K562 (cell line): ENCODE data around the gene COQ8B. TPM values are rescaled to one million over a fixed set of nuclear protein-coding genes. Genes with fewer than 3 reads are reported as not detected.

Source experiments
- ATAC-seq: fragments of 200-7000 bp; cut with Tn5 transposase; 3 replicates; pipeline ENCODE4 v1.9.1; 2020; ENCODE audit warnings: moderate library complexity
- BruUV-seq: library from RNA; stranded (reverse); fragments of 400-500 nt; replicated peaks from 2 replicates; lab custom pipeline; 2021; lab: Mats Ljungman, UMichigan
- CTCF ChIA-PET: fragments of 300-600 bp; formaldehyde crosslinking; extraction: SDS; loops from one replicate; lab custom pipeline; 2021; ENCODE audit warnings: low intra/inter-chr PET ratio; lab: Yijun Ruan, JAX
- POLR2A ChIA-PET: fragments of 300-600, 350-650 bp; sonication (Branson Sonifier 250); formaldehyde crosslinking; extraction: SDS; loops from one replicate; lab custom pipeline; 2021; ENCODE audit warnings: antibody characterized with exemption, inconsistent platforms; lab: Yijun Ruan, JAX
- DNase-seq, 4 experiments: peaks; one replicate each; pipeline versions ENCODE4 v3.0.0 to v3.0.0-alpha.2; 2011 to 2018; ENCODE audit warnings: low spot score in 3 of 4, mixed read lengths in 3 of 4; ENCODE audit errors: extremely low read depth in 1 of 4
- FAIRE-seq: peaks from 2 replicates; lab custom pipeline; 2011; peaks lifted over from hg19 to GRCh38; lab: Jason Lieb, UNC
- H2AFZ ChIP-seq: 2 replicates; pipeline ENCODE4 v1.6.0; 2011; ENCODE audit warnings: low read depth, low read length, control low read depth, inconsistent platforms
- H3K27ac ChIP-seq: fragments of 200-600 bp; 3 replicates; pipeline ENCODE4 v1.8.0; 2011; ENCODE audit warnings: low read depth, mild to moderate bottlenecking, control low read depth, inconsistent platforms, low read length, moderate library complexity, mixed read lengths; ENCODE audit errors: extremely low read depth
- H3K27me3 ChIP-seq, 2 experiments: fragments of 300-600 bp in 1 of 2; 2 replicates in 1 of 2; 3 replicates in 1 of 2; pipeline versions ENCODE4 v1.6.0 to v1.8.0; 2011; ENCODE audit warnings: inconsistent platforms in 2 of 2, low read length in 2 of 2, mild to moderate bottlenecking in 1 of 2, mixed read lengths in 1 of 2, moderate library complexity in 1 of 2; ENCODE audit not compliant: control insufficient read depth in 2 of 2, insufficient read depth in 2 of 2
- H3K36me3 ChIP-seq: fragments of 300-600 bp; 3 replicates; pipeline ENCODE4 v1.8.0; 2011; ENCODE audit warnings: mild to moderate bottlenecking, low read length, inconsistent platforms; ENCODE audit not compliant: control insufficient read depth, insufficient read depth
- H3K4me1 ChIP-seq, 2 experiments: fragments of 200-600 bp in 1 of 2; replicated peaks in 1 of 2; 2 replicates in 1 of 2; 3 replicates in 1 of 2; pipeline versions ENCODE4 v1.5.1 to v1.8.0; 2011; ENCODE audit warnings: inconsistent platforms in 2 of 2, low read length in 2 of 2, mild to moderate bottlenecking in 1 of 2, mixed read lengths in 1 of 2, moderate library complexity in 1 of 2; ENCODE audit not compliant: control insufficient read depth in 2 of 2, insufficient read depth in 2 of 2
- H3K4me2 ChIP-seq: 2 replicates; pipeline ENCODE4 v1.6.1; 2011; ENCODE audit warnings: low read length, control low read depth, inconsistent platforms, mixed read lengths; ENCODE audit not compliant: insufficient read depth
- H3K4me3 ChIP-seq: fragments of 200-600 bp; sonication (generic), shearing (Covaris generic); 2 replicates; pipeline ENCODE4 v1.5.1; 2016; ENCODE audit warnings: control low read depth, inconsistent platforms
- H3K79me2 ChIP-seq: fragments of 200-600 bp; 3 replicates; pipeline ENCODE4 v1.8.0; 2011; ENCODE audit warnings: low read length, inconsistent platforms; ENCODE audit not compliant: control insufficient read depth, insufficient read depth
- H3K9ac ChIP-seq, 2 experiments: 2 replicates each; pipeline versions ENCODE4 v1.6.0 to v1.6.1; 2011; ENCODE audit warnings: low read depth in 2 of 2, low read length in 2 of 2, control low read depth in 1 of 2, inconsistent platforms in 1 of 2, mild to moderate bottlenecking in 1 of 2, mixed read lengths in 1 of 2; ENCODE audit not compliant: insufficient read depth in 1 of 2
- H3K9me1 ChIP-seq: one replicate; pipeline ENCODE4 v1.6.0; 2011; ENCODE audit warnings: inconsistent platforms, mild to moderate bottlenecking, low read length, moderate library complexity; ENCODE audit not compliant: control insufficient read depth, insufficient read depth
- H3K9me3 ChIP-seq: replicated peaks from 2 replicates; pipeline ENCODE4 v1.5.1; 2011; ENCODE audit warnings: low read depth, low read length, inconsistent platforms; ENCODE audit not compliant: control insufficient read depth, insufficient read depth
- H4K20me1 ChIP-seq: replicated peaks from 2 replicates; pipeline ENCODE4 v1.6.1; 2011; ENCODE audit warnings: low read length, inconsistent platforms, mixed read lengths; ENCODE audit not compliant: control insufficient read depth, insufficient read depth
- KLF1 ChIP-seq: fragments of 450-650 bp; IDR thresholded peaks from 2 replicates; pipeline ENCODE4 v1.6.1; 2016; ENCODE audit warnings: missing genetic modification characterization, missing compliant biosample characterization
- KLF6 ChIP-seq: fragments of 250-450 bp; sonication (Bioruptor Pico); IDR thresholded peaks from 2 replicates; pipeline ENCODE4 v1.4.0; 2020; ENCODE audit warnings: mild to moderate bottlenecking, moderate library complexity, borderline replicate concordance
- PHB2 ChIP-seq: fragments of 450-650 bp; IDR thresholded peaks from 2 replicates; pipeline ENCODE4 v1.6.1; 2017; ENCODE audit warnings: low read depth
- ZFP36 ChIP-seq: fragments of 150-350 bp; IDR thresholded peaks from 2 replicates; pipeline ENCODE4 v1.6.1; 2018; ENCODE audit warnings: low read length, low read depth; ENCODE audit not compliant: partially characterized antibody
- ZNF121 ChIP-seq: sonication (generic); formaldehyde crosslinking; conservative IDR thresholded peaks from 2 replicates; pipeline ENCODE4 v1.8.0; 2022; ENCODE audit warnings: missing genetic modification reagents
- WGBS: fragments of 100-300 bp; shearing (Covaris generic); methylation state at CpG from one replicate; pipeline ENCODE4 v1.1.6; 2016; ENCODE audit warnings: low coverage, mixed read lengths; ENCODE audit not compliant: insufficient coverage; ENCODE audit errors: missing lambda C conversion rate; 5-methylcytosine and 5-hydroxymethylcytosine counted together
- in situ Hi-C: fragments of 300-500 bp; cut with MboI; formaldehyde crosslinking; loops from 4 replicates; pipeline ENCODE4 v1.15.0; 2018; ENCODE audit warnings: inconsistent platforms, mixed read lengths
- intact Hi-C: fragments of 100-400 bp; cut with micrococcal nuclease; formaldehyde crosslinking; loops from 2 replicates; pipeline ENCODE4 v1.14.2; 2022
- polyA plus RNA-seq, 8 experiments: library from polyadenylated mRNA; depleted of rRNA in 4 of 8; stranded (reverse) in 5 of 8; unstranded in 3 of 8; fragments of >200 nt; fragmentation: Nextera tagmentation in 2 of 8; fragmentation: Illumina TruSeq in 1 of 8; extraction: Ambion mirVana in 2 of 8; extraction: Trizol in 1 of 8; gene quantifications; 2 replicates each; pipeline versions ENCODE4 v1.2.1 to v1.2.3, GENCODE V29; 2011 to 2014; ENCODE audit warnings: inconsistent platforms in 1 of 8, missing spikeins in 1 of 8
- total RNA-seq, 7 experiments: library from RNA; depleted of rRNA in 6 of 7; stranded (reverse); fragments of >200 nt in 6 of 7; fragmentation: Illumina TruSeq in 2 of 7; extraction: Trizol in 2 of 7; gene quantifications; 2 replicates each; pipeline versions ENCODE4 v1.2.1 to v1.2.3, GENCODE V29; 2011 to 2021; ENCODE audit warnings: low replicate concordance in 1 of 7

Gene COQ8B
- total and polyA plus RNA-seq, 9 of the 15 experiments (the other 6 are each of a cell fraction or from before 2014, with no cell fraction given): 0.41 to 32.3 (median 12.9) TPM

GRCh38 chr19:40736661-40737060 lies 20.0 kb upstream of the COQ8B start:
- no peak overlapping the region for H2AFZ ChIP-seq
- no peaks in the 10 kb centered on the region for H3K79me2 ChIP-seq
- intact Hi-C loops (no loop called here), in situ Hi-C loops (no loop called here)
- no peak for FAIRE-seq
- H3K9me1 ChIP-seq: no peaks in the 10 kb centered on the region
- H3K9me3 ChIP-seq: no peaks in the 10 kb centered on the region
- POLR2A ChIA-PET: interaction anchor here (1.2 to 2.0 kb wide), 2 partner anchors 13 to 14 kb away, joined by 4 to 11 read pairs; partner anchors contain the start of genes ACTMAP and SNRPA
- ATAC-seq: no peak
- 87% methylated on average over 9 of the region's 9 CpGs for WGBS
- peaks cover 0 to 17% of the 10 kb centered on the region in 2 experiments; a peak in 3 of 5 replicates for H3K4me1 ChIP-seq
- H3K4me3 ChIP-seq: no peak overlapping the region
- H3K9ac ChIP-seq: peak overlapping the region in 1 of 2 experiments; percentile 27; a peak in 1 of 4 replicates
- no peak overlapping the region for H3K4me2 ChIP-seq
- no peak for DNase-seq
- no peaks in the 10 kb centered on the region for H3K27me3 ChIP-seq
- CTCF ChIA-PET: no interaction called here
- no peak overlapping the region for H3K27ac ChIP-seq
- H3K36me3 ChIP-seq: peaks cover 70% of the 10 kb centered on the region
- TF ChIP-seq ZNF121 (CRISPR knock-in tag): peak; percentile 29
- no peak for TF ChIP-seq KLF6
- no peak for TF ChIP-seq PHB2
- BruUV-seq: no TSS peak
- 0 out of 2 replicates have a peak, but pooled peaks cover 3% of the 10 kb centered on the region for H4K20me1 ChIP-seq

GRCh38 chr19:40735013-40735771 lies 18.5 kb upstream of the COQ8B start:
- in situ Hi-C loops: no loop called here
- H2AFZ ChIP-seq: no peak overlapping the region
- no peaks in the 10 kb centered on the region for H3K9me3 ChIP-seq
- ChIA-PET CTCF (no interaction called here), POLR2A (interaction anchor here (1.2 kb wide), 2 partner anchors 10 to 15 kb away, joined by 3 to 4 read pairs; partner anchors contain the start of genes ACTMAP and SNRPA)
- H3K9ac ChIP-seq: no peak overlapping the region
- no TSS peak for BruUV-seq
- ATAC-seq: no peak
- no peak overlapping the region for H3K4me3 ChIP-seq
- peaks cover 78% of the 10 kb centered on the region for H3K36me3 ChIP-seq
- 0 out of 2 replicates have a peak, but pooled peaks cover 3% of the 10 kb centered on the region for H4K20me1 ChIP-seq
- H3K27ac ChIP-seq: no peak overlapping the region
- intact Hi-C loops: no loop called here
- DNase-seq: no peak
- H3K4me1 ChIP-seq: peaks cover 0 to 11% of the 10 kb centered on the region in 2 experiments; a peak in 2 of 5 replicates
- no peaks in the 10 kb centered on the region for H3K79me2 ChIP-seq
- H3K27me3 ChIP-seq: no peaks in the 10 kb centered on the region
- FAIRE-seq: no peak
- no peak for TF ChIP-seq KLF1 (tag)
- peak; percentile 88 for TF ChIP-seq ZFP36
- no peak overlapping the region for H3K4me2 ChIP-seq
- H3K9me1 ChIP-seq: no peaks in the 10 kb centered on the region
- 82% methylated on average over 11 of the region's 11 CpGs for WGBS
